GM19035 (cell line): ENCODE measurements around the gene TRERF1.

Experiments used
- ATAC-seq: cut with Tn5 transposase; IDR thresholded peaks from one replicate; pipeline ENCODE4 v1.9.1; 2021; ENCODE audit not compliant: unreplicated experiment

Gene TRERF1

DNA sequence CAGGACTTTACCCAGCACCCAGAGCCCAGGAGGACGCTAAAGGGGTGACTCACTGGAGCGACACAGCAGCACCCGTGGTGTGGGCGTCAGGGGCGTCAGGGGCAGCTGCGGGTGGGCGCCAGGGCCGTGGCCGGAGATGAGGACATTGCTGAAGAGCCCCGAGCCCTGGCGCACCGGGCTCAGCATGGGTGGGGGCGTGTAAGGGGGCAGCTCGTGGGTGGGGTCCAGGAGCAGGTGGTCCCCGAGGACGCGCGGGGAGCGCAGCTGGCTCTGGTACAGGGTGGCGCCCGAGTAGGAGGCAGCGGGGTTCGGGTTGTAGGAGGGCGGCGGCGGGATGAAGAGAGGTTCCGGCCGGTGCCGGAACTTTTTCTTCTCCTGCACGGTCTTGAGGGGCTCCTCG, 192.4 kb downstream of the TRERF1 start:
- ATAC-seq: no peak

DNA sequence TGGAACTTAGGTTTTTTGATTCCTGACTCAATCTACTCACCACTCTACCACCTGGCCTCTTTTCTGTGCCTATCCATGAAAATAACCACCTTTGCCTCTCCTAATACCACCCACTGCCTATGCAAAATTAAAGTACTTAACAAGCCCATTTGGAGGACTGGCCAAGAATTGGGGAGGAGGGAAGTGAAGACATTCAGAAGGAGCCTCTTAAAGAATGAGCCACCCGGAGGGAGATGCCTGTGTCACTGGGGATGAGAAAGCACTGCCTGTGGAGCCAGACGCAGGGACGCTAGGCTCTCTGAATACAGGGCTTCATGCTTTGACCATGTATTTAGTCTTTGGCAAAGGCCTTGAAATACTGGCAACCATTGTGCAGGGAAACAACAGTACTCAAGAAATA, 194.1 kb downstream of the TRERF1 start:
- no peak for ATAC-seq

DNA sequence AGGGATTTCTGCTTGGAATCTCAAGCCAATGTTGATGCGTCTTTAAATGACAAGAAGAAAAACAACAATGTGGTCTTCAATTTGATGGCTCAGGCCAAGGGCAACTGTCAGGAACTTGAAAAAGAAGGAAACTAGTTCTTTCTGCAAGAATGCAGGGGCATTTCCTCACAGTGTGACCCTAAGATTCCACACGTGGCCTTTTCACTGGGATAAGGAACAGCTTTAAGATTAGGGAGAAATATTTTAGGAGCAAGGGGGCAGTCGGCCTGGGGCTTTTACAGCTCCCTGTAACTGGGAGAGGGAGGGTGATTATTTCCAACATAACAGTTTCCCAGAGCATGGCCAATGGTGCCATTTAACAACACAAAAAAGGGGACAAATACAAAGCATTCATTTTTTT, 194.7 kb downstream of the TRERF1 start:
- no peak for ATAC-seq

DNA sequence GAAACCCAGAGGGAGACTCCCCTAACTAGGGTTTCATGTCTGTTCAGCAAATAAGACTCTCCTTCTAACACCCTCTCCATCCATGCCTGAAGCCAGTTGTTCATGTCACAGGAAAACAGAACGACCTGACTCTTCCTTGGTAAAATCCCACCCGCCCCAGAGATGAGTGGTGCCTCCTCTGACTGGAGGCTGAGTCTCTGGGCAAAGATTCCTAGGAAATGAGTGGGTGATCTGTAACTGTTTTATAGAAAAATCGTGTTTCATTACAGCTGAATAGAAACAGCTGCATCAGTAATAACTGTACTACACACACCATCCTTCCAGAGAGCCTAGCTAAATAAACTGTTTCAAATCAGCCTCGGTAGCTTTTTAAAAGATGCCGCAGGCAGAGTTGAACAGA, 196.7 kb downstream of the TRERF1 start:
- ATAC-seq: no peak

DNA sequence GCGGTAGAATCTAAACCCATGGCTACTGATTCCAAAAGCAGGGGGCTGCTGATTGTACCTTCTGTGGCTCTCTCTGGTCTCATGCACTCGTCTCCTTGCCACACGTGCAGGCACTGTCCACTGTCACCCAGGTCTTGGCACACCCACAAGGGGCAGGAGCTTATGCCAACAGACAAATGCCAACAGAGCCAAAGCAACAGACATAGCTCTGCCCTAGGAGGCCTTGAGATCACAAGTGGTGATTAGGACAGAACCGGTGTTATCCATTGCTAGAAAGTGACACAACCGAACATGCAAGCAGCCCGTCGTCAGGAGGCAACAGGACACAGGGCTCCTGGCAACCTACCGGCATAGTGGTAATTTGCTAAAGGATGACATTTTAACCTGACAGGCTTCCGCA, 197.2 kb downstream of the TRERF1 start:
- ATAC-seq: no peak

DNA sequence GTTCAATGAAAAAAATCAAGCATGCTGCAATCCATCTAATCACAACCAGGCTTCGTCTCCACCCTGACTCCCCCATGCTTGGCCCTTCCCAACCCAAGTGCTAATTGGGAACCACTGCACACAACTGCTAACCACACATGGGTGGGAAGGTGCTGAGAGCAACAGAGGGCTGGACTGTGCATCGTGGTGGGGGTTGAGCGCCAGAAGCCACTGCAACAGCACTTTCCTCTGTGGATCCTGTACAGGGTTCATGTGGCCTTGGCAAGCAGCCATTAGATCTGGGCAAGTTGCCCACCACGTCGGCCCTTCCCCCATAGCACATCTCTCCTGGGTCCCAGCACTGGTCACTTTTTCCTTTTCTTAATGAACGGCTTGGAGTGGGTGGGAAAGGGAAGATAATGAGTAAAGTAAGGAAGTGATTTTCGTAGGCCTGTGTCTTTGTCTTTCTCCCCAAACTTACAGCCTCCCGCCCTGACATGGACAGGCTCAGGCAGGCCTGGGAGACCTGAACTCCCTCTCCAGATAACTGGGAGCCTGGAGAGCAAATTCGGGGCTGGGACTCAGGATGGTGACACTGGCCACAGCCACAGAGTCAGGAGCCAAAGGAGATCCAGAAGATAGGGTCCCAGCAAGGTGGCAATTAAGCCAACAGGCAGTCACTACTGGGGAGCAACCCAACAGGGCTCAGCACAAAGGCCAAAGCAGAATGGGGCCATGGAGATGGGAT, 199.7 kb downstream of the TRERF1 start:
- ATAC-seq: no peak

DNA sequence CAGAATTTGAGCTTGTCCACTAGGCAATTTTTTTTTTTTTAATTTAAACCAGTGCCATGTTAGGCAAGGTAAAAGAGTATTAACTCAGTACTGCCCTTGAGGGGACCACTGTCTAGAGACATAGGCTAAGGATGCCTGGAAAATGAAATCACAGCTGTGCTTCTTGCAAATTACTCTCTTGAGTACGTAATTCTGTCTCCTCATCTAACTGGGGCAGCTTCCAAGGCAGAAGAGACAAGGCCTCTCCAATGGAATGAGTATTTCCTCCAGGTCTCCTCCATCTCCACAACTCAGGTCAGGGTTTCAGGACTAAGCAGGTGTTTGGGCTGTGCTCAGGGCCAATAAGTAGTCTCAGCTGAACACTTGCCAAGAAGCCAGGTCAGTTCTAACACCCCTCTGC, 200.2 kb downstream of the TRERF1 start:
- no peak for ATAC-seq

DNA sequence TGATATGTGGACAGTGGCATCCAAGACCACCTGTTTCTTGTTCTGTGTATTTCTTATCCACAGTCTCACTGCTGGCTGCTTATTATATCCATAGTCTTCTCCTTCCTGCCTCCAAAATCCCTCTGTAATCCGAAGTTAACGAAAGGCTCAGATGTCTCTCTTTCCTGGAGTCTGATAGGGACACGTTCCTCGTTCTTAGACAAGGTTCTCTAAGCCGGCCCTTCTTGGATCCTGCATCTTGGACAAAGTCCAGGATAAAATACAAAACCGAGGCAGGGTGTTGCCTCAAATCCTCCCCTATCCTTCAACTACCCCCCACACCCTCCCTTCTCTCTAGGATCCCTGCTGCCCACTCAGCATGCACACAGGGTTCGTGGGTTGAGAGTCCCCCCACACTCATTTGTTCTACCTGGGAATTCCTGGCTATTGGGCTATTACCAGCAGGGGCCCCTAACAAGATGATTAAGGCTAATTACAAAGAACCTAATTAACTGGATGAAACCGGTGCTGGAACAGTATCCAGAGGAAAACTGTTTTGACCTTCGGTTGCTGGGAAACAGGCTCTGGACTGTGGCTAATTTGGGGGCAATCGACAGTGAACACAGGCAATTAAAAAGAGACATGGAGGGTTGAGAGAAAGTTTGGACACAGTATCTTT, 201.3 kb downstream of the TRERF1 start:
- ATAC-seq: no peak

DNA sequence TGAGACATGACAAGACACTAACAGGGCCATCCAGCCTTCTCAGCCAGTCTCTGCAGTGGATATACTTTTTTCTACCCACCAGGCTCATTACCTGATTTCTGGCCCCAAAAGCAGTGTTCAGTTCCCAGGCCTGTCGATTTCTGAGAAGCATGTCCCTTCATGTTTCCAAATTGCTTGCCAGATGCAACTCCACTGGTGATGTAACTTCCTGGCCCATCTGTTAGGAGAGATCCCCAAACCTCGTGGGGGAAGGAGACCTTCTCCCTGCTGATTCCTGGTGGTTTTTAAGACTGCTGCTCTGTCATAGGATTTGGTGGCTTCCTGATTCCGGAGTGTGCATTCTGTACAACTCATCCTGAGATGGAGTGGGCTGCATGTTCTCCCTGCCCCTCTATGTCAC, 202.4 kb downstream of the TRERF1 start:
- ATAC-seq: no peak

DNA sequence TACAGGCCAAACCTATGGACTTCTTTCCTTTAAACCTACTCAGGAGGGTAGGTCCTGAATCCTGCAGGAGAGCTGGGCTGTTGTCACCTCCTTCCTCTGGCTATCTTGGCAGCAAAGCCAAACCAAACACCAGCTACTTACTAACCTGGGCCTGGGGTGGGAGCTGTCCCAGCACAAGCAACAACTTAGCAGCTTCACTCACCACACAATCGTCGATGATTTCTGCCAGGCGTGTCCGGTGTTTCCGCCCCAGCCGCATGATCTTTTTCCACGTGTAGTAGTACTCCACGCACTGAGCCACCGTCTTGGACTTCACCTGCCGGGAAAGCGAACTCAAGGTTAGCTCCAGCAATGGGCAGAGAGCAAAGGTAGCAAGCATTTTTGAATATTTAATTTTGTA, 208.7 kb downstream of the TRERF1 start:
- no peak for ATAC-seq

DNA sequence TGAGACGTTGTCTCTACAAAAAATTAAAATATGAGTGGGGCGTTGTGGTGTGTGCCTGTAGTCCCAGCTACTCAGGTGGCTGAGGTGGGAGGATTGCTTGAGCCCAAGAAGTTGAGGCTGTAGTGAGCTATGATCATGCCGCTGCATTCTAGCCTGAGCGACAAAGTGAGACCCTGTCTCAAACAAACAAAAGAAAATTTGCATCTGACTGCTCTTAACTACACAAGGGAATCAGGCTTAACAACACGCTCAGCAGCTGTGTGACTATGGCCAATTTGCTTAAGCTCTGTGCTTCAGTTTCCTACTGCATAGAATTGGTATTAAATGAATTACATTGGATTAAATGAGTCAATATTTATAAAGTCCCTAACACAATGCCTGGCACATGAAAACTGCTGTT, 209.8 kb downstream of the TRERF1 start:
- ATAC-seq: no peak

DNA sequence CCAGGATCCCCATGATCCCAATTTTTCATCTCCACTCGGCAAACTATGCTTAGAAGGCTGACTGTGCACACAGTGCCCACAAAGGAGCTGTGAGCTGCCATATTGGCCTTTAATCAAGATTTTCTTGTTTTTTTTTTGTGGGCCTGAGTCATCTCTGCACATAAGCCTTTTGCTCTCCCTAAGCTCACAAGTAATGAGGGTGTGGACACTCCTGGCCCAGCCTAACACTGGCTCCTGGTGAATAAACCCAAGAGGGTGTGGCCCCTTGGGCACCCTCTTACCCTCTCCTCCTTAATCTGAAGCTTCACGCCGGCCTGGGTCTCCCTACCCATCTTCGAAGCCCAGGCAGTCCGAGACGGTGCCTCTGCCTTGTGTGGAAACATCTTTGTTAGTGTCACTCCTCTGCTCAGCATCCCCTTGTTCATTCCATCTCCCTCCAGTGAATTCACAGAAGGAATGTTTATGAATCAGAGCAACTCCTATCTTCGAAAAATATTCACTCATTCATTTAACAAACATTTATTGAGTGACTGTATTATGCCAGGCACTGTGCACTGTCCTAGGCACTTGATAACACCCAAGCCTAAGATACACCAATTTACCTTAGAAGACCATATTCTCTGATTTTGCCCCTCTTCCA, 211.9 kb downstream of the TRERF1 start:
- ATAC-seq: no peak

DNA sequence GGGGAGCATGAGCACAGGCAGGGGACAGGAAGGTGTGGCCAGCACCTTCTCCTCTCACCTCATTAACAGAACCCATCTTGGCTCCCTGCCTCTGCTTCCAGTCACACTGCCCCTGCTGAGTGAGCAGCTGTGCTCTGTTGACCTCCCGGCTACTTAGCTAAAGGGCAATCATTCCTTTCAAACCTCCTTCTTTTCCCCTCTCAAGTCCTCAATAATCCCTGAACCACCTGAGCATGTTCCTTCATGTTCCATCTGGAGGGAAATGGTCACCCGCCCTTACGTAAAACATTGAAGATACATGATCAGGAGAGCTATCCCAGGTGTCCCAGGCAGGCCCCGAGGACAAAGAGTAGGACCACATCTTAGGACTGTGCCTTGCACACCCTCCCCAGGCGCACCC, 212.4 kb downstream of the TRERF1 start:
- ATAC-seq: no peak

DNA sequence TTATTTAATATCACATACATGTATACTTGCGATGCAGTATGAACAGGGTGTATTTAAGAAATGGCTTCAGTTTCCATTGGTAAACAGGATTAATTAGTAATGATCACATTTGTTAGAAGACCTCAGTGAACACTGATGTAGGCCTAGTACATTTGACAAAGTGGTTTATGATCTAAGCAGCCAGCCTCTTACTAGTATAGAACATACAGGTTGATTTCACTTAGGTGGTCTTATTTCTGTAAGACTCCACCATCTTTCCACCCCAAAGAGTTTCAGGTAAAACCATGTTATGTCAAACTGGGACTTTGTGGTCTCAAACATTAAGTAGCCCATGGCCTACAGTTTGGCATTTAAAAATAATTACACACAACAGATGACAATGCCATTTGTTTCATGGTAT, 213.9 kb downstream of the TRERF1 start:
- no peak for ATAC-seq

DNA sequence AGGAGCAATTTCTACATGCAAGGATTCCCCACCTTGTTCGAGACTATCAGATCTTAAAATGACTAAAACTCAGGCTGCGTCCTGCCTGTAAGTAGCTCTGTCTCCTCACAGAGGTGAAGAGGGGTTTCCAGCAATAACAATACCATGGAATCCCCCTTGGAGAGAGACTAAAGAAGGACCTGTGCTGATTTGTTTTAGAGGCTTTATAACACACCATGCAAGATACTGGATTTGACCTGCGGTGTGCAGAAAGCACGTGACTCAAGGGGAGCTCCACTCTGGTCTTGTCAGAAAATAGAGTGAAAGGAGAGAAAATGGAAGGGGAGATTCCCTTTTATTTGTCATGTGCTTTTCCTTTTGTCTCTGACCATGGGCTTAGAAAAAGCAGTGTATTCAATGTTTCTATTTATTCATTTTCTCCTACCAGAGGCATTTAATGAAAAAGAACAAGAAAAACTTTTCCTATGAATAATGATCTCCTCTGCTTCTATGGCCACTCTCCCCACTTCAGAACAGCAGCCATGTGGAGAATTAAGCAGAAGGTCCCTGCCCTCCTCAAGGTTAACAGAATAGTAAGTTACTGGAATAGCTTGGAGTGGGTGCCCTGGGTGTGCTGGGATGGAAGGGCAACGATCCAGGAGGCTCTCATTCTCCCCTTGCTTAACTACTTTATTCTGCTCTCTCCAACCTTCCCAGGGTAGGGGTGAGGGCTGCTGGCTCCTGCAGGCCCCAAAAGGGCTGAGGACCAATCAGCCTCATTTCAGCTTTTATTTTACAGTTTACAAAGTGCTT, 214.8 kb downstream of the TRERF1 start:
- peak; percentile 53 for ATAC-seq

DNA sequence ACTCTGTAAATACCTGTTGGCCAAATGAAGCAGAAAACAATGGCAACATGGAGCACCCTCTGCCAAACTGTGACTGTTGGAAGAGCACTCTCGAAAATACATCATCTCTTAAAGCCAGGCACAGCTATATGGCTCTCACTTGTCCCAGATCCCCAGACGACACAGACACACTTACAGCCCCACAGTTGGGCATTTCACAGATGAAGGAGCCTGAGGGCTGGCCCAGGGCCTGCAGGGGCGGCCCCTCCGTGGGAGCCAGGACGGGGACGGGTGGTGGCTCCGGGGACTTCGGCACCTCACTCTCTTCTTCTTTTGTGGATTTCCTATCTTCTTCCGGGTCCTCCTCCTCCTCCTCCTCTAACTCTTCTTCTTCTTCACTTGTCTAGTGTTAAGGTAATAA, 215.7 kb downstream of the TRERF1 start:
- ATAC-seq: peak; percentile 15

DNA sequence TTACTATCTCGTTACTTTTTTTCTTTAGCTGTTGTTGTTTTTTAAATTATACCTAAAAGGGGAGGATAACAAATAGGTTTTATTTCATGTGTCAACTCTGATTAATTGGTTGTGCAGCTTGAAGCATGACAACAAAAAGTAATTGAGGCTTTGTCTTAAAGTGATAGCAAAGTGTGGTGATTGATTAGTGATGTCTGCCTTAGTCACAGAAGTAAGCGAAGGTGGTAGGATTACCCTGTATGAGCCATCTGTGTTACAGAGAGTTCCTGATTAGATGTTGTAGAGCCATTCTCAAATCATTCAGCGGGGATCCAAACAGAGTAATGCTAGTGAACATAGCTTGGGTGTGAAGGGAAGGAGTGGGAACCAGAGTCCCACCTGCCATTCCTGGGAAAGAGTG, 219.7 kb downstream of the TRERF1 start:
- ATAC-seq: no peak

DNA sequence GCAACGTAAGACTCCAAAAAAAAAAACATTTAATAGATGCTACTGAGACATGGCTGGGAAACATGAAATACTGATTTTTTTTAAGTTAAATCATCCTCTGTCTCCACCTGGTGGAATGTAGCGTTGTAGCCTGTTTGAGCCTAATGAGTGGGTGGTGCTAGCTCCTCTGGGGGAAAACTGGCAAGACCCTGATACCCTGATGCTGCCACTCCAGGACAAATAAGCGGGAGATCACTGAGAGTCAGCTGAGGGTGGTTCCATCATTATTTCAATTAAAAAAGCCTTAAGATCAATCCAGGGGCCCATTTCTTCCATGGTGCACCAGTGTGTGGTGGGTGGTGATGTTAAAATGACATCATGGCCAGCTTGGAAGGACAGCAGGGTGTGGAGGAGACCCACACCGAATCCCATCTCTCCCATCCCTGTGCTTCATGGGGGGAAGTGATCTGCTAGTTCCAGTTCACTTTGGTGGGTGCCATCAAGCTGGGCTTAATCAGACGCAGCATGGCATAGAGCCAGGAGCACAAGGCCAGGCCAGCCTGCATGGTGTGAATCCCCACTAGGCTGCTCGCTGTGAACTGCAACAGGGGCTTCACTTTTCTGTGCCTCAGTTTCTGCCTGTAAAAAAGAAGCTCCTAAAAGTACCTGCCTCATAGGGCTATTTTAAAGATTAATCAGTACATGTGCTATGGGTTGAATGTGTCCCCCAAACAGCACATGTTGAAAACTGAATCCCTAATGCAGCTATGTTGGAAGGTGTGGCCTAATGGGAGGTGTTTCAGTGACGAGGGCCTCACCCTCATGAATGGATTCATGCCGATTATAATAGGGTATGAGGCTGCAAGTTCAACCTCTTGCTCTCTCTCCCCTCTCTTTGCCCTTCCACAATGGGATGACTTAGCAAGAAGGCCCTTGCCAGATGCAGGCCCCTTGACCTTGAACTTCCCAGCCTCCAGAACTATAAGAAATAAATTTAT, 221.1 kb downstream of the TRERF1 start:
- ATAC-seq: no peak

DNA sequence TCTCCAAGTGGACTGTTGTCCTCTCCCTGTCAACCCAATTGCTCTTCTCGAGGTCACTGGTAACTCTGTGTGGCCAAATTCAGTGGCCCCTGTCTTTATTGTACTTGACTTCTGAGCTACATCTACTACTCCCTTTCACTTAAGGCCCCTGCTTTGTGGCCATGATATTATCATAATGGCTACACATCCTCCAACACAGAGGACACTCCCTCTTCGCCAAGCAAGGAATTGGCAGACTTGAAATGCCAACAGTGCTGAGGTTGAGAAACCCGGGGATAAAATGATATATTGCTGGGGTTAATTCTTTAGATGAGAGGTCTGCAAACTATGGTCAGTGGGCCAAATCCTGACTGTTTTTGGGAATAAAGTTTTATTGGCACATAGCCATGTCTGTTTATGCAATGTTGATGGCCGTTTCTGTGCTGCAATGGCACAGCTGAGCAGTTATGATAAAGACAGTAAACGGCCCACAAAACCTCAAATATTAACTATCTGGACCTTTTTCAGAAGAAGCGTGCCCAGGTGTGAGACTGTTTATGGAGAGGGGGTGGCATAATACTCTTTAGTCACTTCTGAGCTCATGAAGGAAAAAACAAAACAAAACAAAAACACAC, 222.1 kb downstream of the TRERF1 start:
- no peak for ATAC-seq

DNA sequence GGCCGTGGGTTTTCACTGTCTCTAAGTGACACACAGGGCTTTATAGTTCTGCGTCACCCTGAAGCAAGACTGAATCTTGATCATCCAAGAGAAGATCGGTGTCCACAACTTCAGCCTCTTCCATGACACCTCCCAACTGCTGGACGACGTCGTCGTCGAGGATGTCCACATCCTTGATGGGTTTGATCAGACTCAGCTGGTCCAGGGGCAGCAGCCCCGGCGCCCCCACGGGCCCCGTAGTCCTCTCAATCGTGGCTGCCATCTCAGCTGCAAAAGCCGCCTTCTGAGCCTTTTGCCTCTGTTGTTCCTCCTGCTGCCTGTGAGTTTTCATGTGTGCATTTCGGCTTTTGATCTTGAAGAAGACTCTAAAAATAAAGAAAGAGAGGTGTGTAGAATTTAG, 223.4 kb downstream of the TRERF1 start:
- ATAC-seq: no peak
